Medulla oblongata (tissue), 1 donor: ENCODE data around the gene PMEPA1.

Experiments
- DNase-seq: peaks from one replicate; pipeline ENCODE4 v3.0.0-alpha.2; 2015; ENCODE audit errors: extremely low spot score

The PMEPA1 gene

GRCh38 chr20:57677584-57677982, 32.2 kb downstream of the PMEPA1 start:
- DNase-seq, result no peak

DNA sequence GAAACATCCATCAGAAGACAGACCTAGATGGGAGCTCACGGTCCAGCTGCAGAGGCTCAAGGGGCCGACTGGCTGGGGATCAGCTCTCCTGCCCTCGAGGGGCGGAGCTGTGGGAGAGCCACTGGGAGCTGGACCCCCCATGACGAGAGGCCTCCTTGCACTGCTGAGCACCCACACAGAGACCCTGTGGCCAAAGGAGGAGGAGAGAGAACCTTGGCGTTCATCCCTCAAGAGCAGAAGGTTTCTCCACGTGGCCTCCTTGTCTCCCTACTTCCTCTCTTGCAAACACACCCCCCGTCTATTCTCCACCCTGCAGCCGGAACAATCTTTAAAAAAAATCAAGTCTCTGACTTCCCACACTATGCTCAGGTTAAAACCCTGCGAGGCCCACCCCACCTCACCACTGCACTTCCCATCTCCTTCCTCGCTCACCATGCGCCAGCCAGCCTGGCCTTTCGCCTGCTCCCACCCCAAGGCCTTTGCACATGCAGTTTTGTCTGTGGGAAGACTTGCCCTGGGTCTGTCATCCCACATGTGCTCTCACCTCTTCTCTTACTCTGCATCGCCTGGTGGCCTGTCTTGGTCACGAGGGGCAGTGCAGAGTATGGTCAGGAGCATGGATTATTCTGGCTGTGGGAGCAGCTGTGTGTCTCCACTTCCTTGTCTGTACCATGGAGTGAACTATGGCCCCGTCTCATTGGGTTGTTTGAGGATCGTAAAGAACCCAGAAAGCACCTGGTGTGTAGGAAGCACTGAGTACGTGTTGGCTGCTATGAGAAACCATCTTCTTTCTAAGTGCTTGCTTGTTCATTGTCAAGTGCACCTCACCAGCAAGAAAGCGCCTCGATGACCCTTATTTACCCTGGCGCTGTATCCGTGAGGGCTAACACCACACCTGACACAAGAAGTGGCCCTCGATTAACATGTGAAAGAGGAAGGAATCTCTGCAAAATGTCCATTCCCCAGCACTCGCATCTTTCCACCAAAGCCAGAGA, 32.9 kb downstream of the PMEPA1 start:
- DNase-seq, result peak; percentile 34

DNA sequence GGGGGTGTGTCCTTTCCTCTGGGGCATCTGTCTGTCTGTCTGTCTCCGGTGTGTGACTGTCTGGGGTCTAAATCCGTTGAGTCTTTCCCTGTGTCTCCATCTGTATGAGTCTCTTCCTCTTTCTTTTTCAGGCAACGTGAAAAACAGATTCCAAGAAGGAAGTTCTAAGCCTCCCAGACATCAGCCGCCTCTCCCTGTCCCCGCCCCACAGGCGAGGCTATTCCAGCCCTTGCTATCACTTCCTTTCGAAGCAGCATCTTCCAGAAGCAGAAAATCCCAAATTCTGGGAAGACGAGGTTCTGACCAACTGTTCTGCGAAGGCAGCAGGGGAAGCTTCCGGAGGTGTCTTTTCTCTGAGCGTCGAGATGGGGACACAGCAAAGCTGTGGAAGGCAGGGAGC, 34.0 kb downstream of the PMEPA1 start:
- no peak for DNase-seq

- no peak for DNase-seq
Measured at GRCh38 chr20:57672953-57673575, 36.8 kb downstream of the PMEPA1 start.

GRCh38 chr20:57672164-57672563, 37.7 kb downstream of the PMEPA1 start:
- peak; percentile 30 for DNase-seq

- no peak for DNase-seq
Measured at GRCh38 chr20:57671662-57672061, 38.2 kb downstream of the PMEPA1 start.

DNA sequence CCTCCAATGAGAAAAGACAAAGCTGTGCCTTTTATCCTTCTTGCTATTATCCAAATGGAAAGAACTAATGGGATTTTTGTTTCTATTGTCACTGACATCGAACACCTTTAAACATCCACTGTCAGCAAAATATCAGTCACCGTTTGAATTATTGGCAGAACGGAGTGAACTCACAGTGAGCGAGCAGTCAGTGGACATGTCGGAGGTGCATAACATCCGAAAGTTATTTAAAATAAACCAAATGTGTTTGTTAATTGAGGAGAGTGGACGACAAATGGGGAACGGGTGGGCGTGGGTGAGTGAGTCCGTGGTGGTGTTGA, 38.8 kb downstream of the PMEPA1 start:
- DNase-seq, result no peak

DNA sequence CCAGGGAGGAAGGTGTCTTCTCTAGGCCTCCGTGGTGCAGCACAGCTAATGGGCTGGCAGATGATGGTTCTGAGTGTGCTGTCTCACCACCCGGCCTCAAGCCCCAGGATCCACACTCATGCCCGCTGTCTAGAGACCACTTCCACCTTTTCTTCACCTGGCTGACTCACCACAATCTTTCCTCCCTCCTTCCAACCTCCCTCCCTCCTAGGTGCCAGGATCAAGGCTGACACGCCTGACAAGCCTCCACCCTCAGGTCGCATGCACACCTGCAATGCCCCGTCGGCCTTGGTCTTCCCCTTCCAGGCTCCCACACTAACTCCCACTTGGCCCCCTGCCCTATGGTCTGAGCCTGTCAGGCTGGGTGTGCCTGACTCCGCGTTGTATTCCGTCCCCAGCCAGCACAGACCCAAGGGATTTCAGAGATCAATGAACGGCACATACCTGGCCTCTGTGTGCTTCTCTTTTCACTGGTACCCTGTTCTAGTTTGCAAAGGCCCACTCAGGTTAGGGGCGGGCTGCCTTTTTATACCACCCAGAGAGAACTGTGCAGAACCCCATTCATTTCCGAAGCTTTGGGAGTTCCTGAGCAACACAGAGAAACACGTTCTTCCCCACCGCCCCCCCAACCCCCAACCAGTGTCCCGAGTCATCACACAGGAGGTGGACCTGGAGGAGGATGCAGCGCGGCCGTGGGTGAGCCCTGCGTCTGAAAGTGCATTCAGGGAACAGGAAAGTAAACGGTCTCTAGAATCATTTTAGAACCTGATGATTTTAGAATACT, 39.3 kb downstream of the PMEPA1 start:
- DNase-seq, result no peak

DNA sequence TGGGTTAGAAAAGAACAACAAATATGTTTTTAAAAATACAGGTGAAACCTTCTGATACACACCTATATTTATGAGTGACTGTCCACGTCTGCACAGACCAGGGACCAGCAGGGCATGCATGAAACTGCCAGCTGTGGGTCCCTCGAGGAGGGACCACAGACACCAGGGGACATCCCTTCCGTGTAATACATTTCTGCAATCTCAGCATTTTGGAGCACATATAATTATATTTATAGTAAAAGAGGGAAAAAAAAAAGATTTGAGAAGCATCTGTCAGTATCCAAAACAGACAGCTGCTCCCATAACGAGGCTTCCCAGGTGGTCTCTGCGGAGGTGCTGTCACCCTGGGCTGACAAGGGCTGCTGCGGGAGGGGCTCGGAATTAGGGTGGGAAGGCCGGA, 40.2 kb downstream of the PMEPA1 start:
- no peak for DNase-seq

DNA sequence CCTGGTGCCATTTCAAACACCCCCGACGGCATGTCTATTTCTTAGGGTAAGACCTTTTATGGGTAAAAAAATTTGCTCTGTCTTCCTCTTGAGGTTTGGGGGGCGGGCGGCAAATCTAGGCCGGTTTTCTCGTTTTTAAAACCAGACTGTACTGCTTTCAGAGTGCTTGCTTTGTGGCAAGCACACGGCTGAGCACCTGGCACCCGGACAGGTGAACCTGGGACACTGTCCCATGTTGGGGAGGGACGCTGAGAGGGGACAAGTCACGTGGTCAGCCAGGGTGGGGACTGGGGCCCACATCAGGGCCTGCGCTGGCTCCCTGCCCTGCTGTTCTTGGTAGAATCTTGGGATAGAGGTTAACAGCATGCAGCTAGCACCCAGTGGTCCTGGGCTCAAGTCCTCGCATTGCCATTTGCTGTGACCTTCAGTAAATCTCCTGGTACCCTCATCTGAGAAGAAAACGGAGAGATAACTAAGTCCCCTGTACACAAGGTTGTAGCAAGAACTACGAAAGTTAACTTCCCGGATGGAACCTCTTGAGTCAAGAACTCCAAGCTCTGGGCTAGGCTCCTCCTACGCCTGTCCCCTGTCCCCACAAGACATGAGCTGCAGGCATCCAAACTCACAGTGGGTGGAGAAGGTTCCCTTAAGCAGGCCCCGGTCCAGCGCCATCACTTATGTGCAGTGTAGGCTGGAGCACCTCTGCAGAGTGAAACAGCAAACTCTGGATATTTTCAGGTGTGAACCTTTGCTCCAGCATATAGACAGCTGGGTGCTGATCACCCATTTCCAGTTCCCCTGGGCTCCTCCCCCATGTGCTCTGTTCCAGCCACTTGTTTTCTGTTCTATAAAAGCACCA, 41.7 kb downstream of the PMEPA1 start:
- no peak for DNase-seq

DNA sequence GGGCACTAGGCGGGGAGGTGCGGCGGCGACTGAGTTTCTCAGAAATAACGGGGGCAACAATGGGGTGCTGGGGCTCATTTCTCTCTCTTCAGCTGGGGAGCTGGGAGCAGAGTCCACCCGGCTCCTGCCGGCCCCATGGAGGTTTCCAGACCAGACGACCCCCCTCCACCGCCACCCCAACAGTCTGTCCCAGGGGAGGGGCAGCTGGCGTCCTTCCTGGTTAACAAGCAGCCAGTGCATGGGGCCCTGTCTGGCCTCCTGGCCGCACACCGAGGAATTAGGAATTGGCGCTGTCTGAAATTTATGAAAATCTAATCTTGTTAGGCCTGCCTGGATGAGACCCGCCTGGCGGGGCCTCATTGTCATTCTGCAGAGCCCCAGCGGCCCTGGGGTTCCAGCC, 42.4 kb downstream of the PMEPA1 start:
- no peak for DNase-seq

GRCh38 chr20:57666834-57667157, 43.0 kb downstream of the PMEPA1 start:
- no peak for DNase-seq

GRCh38 chr20:57666106-57666833, 43.5 kb downstream of the PMEPA1 start:
- DNase-seq, result no peak

GRCh38 chr20:57665589-57665971, 44.2 kb downstream of the PMEPA1 start:
- no peak for DNase-seq

DNA sequence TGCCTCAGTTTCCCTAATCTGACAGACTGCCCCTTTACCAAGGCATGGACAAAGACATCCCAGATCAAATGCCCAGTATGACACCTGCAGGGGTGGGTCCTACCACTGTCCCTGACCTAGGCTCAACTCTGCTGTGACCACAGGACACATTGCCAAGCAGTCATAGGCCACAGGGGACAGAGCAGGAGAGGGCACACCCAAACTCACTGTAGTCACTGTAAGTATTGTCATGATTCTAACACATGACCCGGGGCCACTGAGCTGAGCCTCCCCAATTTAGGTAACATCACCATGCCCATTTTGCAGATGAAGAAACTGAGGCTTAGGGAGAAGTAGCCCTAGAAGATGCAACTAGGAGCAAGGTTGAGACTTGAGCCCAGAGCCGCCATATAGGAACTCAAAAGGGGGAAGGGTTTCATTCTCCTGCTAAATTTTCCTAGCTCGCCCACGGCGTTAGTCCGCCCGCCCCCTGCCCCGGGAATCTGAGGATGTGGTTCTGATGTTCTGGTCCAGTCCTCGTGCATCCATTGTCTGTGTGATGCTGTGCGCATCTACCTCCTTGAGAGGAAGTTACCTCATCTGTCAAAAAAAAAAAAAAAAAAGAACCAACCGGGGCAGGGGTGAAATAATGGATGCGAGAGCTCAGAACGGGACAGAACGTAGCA, 44.8 kb downstream of the PMEPA1 start:
- DNase-seq, result no peak

DNA sequence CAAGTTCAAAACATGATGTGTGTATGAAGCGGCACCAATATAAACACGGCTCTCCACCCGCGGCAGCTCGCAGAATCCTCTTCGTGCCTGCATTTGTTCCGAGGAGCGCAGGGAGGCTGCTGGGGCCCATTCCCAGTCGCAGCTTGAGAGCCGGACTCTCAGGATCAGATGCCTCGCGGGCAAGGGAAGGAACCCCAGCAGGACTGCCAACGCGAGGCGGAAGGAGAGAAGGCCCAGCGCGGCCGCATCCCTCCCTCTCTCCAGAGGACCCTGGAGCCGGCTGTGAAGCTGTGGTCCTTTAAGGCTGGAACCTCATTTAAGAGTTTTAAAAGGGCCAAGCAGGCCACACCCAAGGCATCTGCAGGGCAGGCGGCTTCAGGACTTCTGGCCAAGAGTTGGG, 45.3 kb downstream of the PMEPA1 start:
- no peak for DNase-seq

DNA sequence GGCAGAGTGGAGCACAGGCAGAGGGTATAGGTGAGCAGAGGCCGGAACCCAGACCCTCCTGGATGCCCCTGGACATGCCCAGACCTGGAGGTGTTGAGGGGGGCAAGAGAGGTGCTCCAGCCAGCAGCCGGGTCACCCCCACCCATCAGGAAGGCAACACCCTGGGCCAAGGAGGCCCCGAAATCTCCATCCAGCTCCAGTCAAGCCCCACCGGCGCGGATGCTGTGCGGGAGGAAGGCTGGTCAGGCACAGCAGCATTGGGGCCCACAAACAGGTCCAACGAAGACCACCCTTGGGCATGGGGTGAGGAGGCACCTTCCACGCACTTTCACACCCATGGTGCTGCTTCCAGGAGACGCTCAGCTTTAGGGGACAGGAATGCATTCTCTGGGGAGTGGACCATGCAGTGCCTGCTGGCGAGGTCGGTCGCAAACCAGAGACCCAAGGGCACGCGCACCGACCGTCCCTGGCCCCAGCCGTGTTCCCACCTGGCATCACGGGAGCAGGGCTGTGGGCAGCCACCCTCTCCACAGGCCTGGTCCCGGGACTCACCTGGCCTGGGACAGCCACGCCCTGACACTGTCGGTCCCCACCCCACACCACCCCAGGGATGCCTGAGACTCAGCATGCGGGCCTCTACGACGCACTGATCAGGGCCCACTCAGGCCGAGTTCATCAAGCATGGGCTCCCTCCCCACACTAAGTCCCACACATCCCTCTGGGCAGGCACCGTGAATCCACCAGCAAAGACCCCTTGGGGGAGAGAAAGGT, 45.9 kb downstream of the PMEPA1 start:
- DNase-seq, result no peak

DNA sequence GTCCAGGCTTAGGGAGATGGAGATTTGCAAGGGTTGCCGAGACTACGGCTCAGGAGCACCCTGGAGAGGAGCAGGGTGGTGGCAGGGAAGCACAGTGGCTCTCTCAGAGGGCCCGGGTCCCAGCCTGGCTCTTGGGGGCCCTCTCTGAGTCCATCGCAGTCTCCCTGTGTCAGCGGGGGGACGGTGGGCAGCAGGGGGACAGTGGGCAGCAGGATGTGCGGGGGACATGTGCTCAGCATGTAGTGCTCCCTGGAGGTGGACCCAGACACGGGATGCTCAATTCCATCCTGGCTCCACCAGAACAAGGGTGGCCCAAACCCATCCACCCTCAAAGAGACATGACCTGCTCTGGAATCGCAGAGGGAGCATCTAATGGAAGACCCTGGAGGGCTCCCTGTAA, 46.6 kb downstream of the PMEPA1 start:
- DNase-seq, result no peak

- DNase-seq, result no peak
Measured at GRCh38 chr20:57662456-57663240, 47.2 kb downstream of the PMEPA1 start.
